ENCODE measurements around the gene ZNF692.
"Not testable (repeated sequence)": the region's sequence is repeated elsewhere in the genome, so short reads cannot be mapped to it uniquely, and the experiment has no call there.

GRCh38 chr1:248882427-248882826, 23.5 kb upstream of the ZNF692 start:
- TF ChIP-seq POLR2AphosphoS5, POLR2A (IDR thresholded peaks at IDR 0.05): not testable (repeated sequence)

Measured in breast epithelium (tissue), 3 donors.